PC-9 (cell line): ENCODE measurements around the gene RAB19.

Source experiments
- EZH2 ChIP-seq: fragments of 200-600 bp; sonication (generic); IDR thresholded peaks from 2 replicates; pipeline ENCODE4 v1.8.0; 2017; ENCODE audit warnings: antibody characterized with exemption, low read depth
- TF ChIP-seq, protein P1 (sequence below): fragments of 200-600 bp; sonication (generic); conservative IDR thresholded peaks from 2 replicates; pipeline ENCODE4 v1.6.1; 2017; ENCODE audit warnings: mixed run types, antibody characterized with exemption, mild to moderate bottlenecking, moderate library complexity

DNA sequence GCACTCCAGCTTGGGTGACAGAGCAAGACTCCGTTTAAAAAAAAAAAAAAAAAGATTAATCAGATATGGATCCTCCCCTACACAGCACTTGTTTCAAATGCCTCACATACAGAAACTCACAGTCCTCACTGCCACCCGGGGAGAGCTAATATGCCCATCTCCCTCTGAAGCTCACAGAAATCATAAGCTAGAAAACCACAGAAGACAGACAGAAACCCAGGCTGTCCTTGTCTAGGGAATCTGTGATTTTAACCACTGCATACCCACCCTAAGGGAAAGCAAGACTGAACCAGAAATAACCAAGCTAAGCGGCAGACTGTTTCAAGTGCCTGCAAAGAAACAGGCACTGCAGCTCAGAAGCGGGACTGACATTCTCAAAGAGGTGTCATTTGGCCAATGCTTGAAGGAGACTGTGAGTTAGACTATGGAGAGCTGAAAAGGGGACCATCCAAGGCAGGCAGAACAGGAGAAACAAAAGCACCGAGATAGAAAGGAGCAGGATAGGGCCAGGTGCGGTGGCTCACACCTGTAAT, 43.1 kb upstream of the RAB19 start:
- TF ChIP-seq, protein P1, sequence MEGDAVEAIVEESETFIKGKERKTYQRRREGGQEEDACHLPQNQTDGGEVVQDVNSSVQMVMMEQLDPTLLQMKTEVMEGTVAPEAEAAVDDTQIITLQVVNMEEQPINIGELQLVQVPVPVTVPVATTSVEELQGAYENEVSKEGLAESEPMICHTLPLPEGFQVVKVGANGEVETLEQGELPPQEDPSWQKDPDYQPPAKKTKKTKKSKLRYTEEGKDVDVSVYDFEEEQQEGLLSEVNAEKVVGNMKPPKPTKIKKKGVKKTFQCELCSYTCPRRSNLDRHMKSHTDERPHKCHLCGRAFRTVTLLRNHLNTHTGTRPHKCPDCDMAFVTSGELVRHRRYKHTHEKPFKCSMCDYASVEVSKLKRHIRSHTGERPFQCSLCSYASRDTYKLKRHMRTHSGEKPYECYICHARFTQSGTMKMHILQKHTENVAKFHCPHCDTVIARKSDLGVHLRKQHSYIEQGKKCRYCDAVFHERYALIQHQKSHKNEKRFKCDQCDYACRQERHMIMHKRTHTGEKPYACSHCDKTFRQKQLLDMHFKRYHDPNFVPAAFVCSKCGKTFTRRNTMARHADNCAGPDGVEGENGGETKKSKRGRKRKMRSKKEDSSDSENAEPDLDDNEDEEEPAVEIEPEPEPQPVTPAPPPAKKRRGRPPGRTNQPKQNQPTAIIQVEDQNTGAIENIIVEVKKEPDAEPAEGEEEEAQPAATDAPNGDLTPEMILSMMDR: no peak
- no peak for TF ChIP-seq EZH2
